GM23338 (cell line): Measurements from ENCODE around the gene FMN1. TPM values are rescaled to one million over a fixed set of nuclear protein-coding genes. Genes with fewer than 3 reads are reported as not detected.

Experiments used
- ATAC-seq: fragments of 200-7000 bp; cut with Tn5 transposase; 3 replicates; pipeline ENCODE4 v1.9.1; 2020
- DNase-seq: peaks from one replicate; pipeline ENCODE4 v3.0.0-alpha.2; 2015; ENCODE audit warnings: low spot score
- H2AFZ ChIP-seq: fragments of 200-600 bp; sonication (generic); 2 replicates; pipeline ENCODE4 v1.8.0; 2016; ENCODE audit warnings: antibody characterized with exemption, mild to moderate bottlenecking, moderate library complexity
- H3F3A ChIP-seq: fragments of 200-600 bp; sonication (generic); replicated peaks from 2 replicates; pipeline ENCODE4 v1.8.0; 2017; ENCODE audit warnings: antibody characterized with exemption, mixed run types, low read depth
- H3K27ac ChIP-seq: fragments of 200-600 bp; sonication (generic); 2 replicates; pipeline ENCODE4 v1.6.1; 2016; ENCODE audit warnings: low read depth
- H3K27me3 ChIP-seq: fragments of 200-600 bp; sonication (generic); 2 replicates; pipeline ENCODE4 v1.8.0; 2016; ENCODE audit warnings: mild to moderate bottlenecking, mixed run types, moderate library complexity; ENCODE audit not compliant: insufficient read depth
- H3K36me3 ChIP-seq: fragments of 200-600 bp; sonication (generic); 2 replicates; pipeline ENCODE4 v1.8.0; 2016; ENCODE audit warnings: mild to moderate bottlenecking; ENCODE audit not compliant: insufficient read depth
- H3K4me1 ChIP-seq: fragments of 200-600 bp; sonication (generic); 2 replicates; pipeline ENCODE4 v1.8.0; 2016; ENCODE audit warnings: mild to moderate bottlenecking, moderate library complexity; ENCODE audit not compliant: insufficient read depth
- H3K4me2 ChIP-seq: fragments of 200-600 bp; sonication (generic); 2 replicates; pipeline ENCODE4 v1.7.1; 2017; ENCODE audit warnings: mixed run types
- H3K4me3 ChIP-seq: fragments of 200-600 bp; sonication (generic); 2 replicates; pipeline ENCODE4 v1.6.1; 2016; ENCODE audit warnings: mixed run types
- H3K79me2 ChIP-seq: fragments of 200-600 bp; sonication (generic); replicated peaks from 2 replicates; pipeline ENCODE4 v1.8.0; 2017; ENCODE audit warnings: mild to moderate bottlenecking; ENCODE audit not compliant: insufficient read depth
- H3K9me2 ChIP-seq: fragments of 200-600 bp; sonication (generic); 2 replicates; pipeline ENCODE4 v1.8.0; 2017; ENCODE audit not compliant: insufficient read depth
- H4K20me1 ChIP-seq: fragments of 200-600 bp; sonication (generic); replicated peaks from 2 replicates; pipeline ENCODE4 v1.8.0; 2017; ENCODE audit warnings: mild to moderate bottlenecking; ENCODE audit not compliant: insufficient read depth
- H3K27ac Mint-ChIP-seq: 2 replicates; pipeline ENCODE4 v1.8.0; 2020; ENCODE audit warnings: inconsistent platforms, mild to moderate bottlenecking, moderate library complexity, mixed read lengths
- H3K27me3 Mint-ChIP-seq: 3 replicates; pipeline ENCODE4 v1.8.0; 2022; ENCODE audit warnings: low read depth, mild to moderate bottlenecking, moderate library complexity, mixed read lengths, inconsistent platforms; ENCODE audit not compliant: insufficient read depth, poor library complexity
- H3K36me3 Mint-ChIP-seq: 3 replicates; pipeline ENCODE4 v1.8.0; 2021; ENCODE audit warnings: low read depth, mild to moderate bottlenecking, inconsistent platforms, moderate library complexity, mixed read lengths
- H3K4me1 Mint-ChIP-seq: 3 replicates; pipeline ENCODE4 v1.8.0; 2020; ENCODE audit warnings: mild to moderate bottlenecking, inconsistent platforms, mixed read lengths
- H3K4me3 Mint-ChIP-seq: 3 replicates; pipeline ENCODE4 v1.8.0; 2021; ENCODE audit warnings: moderate library complexity, mild to moderate bottlenecking, inconsistent platforms, mixed read lengths
- H3K9me3 Mint-ChIP-seq: 3 replicates; pipeline ENCODE4 v1.8.0; 2020; ENCODE audit warnings: moderate library complexity, mild to moderate bottlenecking, inconsistent platforms, mixed read lengths
- CREB1 ChIP-seq: fragments of 250-450 bp; sonication (Bioruptor Pico); IDR thresholded peaks from 2 replicates; pipeline ENCODE4 v1.5.0; 2020; ENCODE audit warnings: low read depth, mild to moderate bottlenecking, moderate library complexity
- EZH2 ChIP-seq: fragments of 200-600 bp; sonication (generic); IDR thresholded peaks from one replicate; pipeline ENCODE4 v1.8.0; 2017; ENCODE audit warnings: antibody characterized with exemption, mild to moderate bottlenecking, low read depth; ENCODE audit not compliant: unreplicated experiment
- EZH2phosphoT487 ChIP-seq: fragments of 200-600 bp; sonication (generic); IDR thresholded peaks from one replicate; pipeline ENCODE4 v1.8.1; 2018; ENCODE audit warnings: antibody characterized with exemption; ENCODE audit not compliant: unreplicated experiment
- JUNB ChIP-seq: IDR thresholded peaks from one replicate; pipeline ENCODE4 v1.6.1; 2016; ENCODE audit warnings: antibody characterized with exemption; ENCODE audit not compliant: unreplicated experiment
- POLR2AphosphoS5 ChIP-seq: IDR thresholded peaks from 2 replicates; pipeline ENCODE4 v1.6.1; 2016; ENCODE audit warnings: antibody characterized with exemption, low read depth
- ZNF114 ChIP-seq: fragments of 250-450 bp; sonication (Bioruptor Pico); IDR thresholded peaks from 2 replicates; pipeline ENCODE4 v1.5.0; 2020; ENCODE audit warnings: mild to moderate bottlenecking, moderate library complexity
- ZNF331 ChIP-seq: fragments of 250-450 bp; sonication (Bioruptor Pico); IDR thresholded peaks from 2 replicates; pipeline ENCODE4 v1.5.0; 2020; ENCODE audit warnings: low read depth, mild to moderate bottlenecking, moderate library complexity
- polyA plus RNA-seq: library from polyadenylated mRNA; unstranded; fragments of >200 nt; fragmentation: Nextera tagmentation; extraction: Ambion mirVana; gene quantifications from 2 replicates; pipeline ENCODE4 v1.2.1, GENCODE V29; 2016
- total RNA-seq: library from RNA; depleted of rRNA; stranded (reverse); fragments of >200 nt; shearing (Covaris generic); gene quantifications from 2 replicates; pipeline ENCODE4 v1.2.3, GENCODE V29; 2014
- TF ChIP-seq, protein P1 (sequence below): fragments of 250-450 bp; sonication (Bioruptor Pico); IDR thresholded peaks from 2 replicates; pipeline ENCODE4 v1.5.0; 2020; ENCODE audit warnings: mild to moderate bottlenecking, moderate library complexity
- TF ChIP-seq, protein P2 (sequence below), 2 experiments: fragments of 200-600 bp in 1 of 2; sonication (generic) in 1 of 2; conservative IDR thresholded peaks; 2 replicates each; pipeline versions ENCODE4 v1.5.1 to v1.6.1; 2016 to 2017; ENCODE audit warnings: antibody characterized with exemption in 2 of 2, low read depth in 2 of 2, mild to moderate bottlenecking in 2 of 2, moderate library complexity in 1 of 2

Gene FMN1
- total and polyA plus RNA-seq, 2 experiments from 2014 or later: 1.2 to 1.6 TPM

DNA sequence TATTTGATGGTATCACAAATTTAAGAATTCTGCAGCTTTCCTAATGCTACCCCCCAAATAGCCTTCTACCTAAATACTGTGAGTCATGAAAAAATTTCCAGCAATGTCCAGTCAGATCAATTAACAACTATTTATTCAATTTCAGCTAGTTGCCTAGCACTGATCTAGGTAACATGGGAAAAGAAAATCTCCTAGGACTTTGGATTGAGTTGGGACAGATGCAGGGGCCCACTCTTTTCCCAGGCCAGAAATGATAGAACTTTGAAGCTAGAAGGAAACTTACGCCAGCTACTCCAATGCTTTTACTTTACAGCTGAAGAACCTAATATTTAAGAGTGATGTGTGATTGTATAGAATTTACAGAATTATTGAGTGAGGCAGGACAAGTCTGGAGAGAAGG is 196.3 kb downstream of the FMN1 start:
- no peaks in the 10 kb centered on the region for H3K4me1 ChIP-seq
- H3K9me3 Mint-ChIP-seq: peaks cover 3% of the 10 kb centered on the region; the same call in 1 of the 3 replicates
- H3K36me3 ChIP-seq: no peaks in the 10 kb centered on the region
- H3K9me2 ChIP-seq: peaks cover 4% of the 10 kb centered on the region; the same call in 1 of the 2 replicates
- ATAC-seq: no peak
- H3K27ac ChIP-seq: no peak overlapping the region
- no peak for DNase-seq
- no peaks in the 10 kb centered on the region for H3K27me3 Mint-ChIP-seq
- H3K4me3 Mint-ChIP-seq: no peak overlapping the region
- TF ChIP-seq EZH2phosphoT487 (no peak), EZH2 (no peak), POLR2AphosphoS5 (no peak), JUNB (no peak), CREB1 (no peak), ZNF114 (CRISPR knock-in tag) (no peak), ZNF331 (CRISPR knock-in tag) (no peak)
- TF ChIP-seq, protein P1, sequence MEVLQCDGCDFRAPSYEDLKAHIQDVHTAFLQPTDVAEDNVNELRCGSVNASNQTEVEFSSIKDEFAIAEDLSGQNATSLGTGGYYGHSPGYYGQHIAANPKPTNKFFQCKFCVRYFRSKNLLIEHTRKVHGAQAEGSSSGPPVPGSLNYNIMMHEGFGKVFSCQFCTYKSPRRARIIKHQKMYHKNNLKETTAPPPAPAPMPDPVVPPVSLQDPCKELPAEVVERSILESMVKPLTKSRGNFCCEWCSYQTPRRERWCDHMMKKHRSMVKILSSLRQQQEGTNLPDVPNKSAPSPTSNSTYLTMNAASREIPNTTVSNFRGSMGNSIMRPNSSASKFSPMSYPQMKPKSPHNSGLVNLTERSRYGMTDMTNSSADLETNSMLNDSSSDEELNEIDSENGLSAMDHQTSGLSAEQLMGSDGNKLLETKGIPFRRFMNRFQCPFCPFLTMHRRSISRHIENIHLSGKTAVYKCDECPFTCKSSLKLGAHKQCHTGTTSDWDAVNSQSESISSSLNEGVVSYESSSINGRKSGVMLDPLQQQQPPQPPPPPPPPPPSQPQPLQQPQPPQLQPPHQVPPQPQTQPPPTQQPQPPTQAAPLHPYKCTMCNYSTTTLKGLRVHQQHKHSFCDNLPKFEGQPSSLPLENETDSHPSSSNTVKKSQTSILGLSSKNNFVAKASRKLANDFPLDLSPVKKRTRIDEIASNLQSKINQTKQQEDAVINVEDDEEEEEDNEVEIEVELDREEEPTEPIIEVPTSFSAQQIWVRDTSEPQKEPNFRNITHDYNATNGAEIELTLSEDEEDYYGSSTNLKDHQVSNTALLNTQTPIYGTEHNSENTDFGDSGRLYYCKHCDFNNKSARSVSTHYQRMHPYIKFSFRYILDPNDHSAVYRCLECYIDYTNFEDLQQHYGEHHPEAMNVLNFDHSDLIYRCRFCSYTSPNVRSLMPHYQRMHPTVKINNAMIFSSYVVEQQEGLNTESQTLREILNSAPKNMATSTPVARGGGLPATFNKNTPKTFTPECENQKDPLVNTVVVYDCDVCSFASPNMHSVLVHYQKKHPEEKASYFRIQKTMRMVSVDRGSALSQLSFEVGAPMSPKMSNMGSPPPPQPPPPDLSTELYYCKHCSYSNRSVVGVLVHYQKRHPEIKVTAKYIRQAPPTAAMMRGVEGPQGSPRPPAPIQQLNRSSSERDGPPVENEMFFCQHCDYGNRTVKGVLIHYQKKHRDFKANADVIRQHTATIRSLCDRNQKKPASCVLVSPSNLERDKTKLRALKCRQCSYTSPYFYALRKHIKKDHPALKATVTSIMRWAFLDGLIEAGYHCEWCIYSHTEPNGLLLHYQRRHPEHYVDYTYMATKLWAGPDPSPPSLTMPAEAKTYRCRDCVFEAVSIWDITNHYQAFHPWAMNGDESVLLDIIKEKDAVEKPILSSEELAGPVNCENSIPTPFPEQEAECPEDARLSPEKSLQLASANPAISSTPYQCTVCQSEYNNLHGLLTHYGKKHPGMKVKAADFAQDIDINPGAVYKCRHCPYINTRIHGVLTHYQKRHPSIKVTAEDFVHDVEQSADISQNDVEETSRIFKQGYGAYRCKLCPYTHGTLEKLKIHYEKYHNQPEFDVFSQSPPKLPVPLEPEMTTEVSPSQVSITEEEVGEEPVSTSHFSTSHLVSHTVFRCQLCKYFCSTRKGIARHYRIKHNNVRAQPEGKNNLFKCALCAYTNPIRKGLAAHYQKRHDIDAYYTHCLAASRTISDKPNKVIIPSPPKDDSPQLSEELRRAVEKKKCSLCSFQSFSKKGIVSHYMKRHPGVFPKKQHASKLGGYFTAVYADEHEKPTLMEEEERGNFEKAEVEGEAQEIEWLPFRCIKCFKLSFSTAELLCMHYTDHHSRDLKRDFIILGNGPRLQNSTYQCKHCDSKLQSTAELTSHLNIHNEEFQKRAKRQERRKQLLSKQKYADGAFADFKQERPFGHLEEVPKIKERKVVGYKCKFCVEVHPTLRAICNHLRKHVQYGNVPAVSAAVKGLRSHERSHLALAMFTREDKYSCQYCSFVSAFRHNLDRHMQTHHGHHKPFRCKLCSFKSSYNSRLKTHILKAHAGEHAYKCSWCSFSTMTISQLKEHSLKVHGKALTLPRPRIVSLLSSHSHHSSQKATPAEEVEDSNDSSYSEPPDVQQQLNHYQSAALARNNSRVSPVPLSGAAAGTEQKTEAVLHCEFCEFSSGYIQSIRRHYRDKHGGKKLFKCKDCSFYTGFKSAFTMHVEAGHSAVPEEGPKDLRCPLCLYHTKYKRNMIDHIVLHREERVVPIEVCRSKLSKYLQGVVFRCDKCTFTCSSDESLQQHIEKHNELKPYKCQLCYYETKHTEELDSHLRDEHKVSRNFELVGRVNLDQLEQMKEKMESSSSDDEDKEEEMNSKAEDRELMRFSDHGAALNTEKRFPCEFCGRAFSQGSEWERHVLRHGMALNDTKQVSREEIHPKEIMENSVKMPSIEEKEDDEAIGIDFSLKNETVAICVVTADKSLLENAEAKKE (CRISPR knock-in tag): no peak
- TF ChIP-seq, protein P2, sequence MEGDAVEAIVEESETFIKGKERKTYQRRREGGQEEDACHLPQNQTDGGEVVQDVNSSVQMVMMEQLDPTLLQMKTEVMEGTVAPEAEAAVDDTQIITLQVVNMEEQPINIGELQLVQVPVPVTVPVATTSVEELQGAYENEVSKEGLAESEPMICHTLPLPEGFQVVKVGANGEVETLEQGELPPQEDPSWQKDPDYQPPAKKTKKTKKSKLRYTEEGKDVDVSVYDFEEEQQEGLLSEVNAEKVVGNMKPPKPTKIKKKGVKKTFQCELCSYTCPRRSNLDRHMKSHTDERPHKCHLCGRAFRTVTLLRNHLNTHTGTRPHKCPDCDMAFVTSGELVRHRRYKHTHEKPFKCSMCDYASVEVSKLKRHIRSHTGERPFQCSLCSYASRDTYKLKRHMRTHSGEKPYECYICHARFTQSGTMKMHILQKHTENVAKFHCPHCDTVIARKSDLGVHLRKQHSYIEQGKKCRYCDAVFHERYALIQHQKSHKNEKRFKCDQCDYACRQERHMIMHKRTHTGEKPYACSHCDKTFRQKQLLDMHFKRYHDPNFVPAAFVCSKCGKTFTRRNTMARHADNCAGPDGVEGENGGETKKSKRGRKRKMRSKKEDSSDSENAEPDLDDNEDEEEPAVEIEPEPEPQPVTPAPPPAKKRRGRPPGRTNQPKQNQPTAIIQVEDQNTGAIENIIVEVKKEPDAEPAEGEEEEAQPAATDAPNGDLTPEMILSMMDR (conservative IDR thresholded peaks at IDR 0.05; ENCODE audit: low read depth in 2 of 2): no peak
- no peak overlapping the region for H3K4me3 ChIP-seq
- no peaks in the 10 kb centered on the region for H3K79me2 ChIP-seq
- no peaks in the 10 kb centered on the region for H3F3A ChIP-seq
- peaks cover 8% of the 10 kb centered on the region for H3K4me1 Mint-ChIP-seq
- no peaks in the 10 kb centered on the region for H3K27me3 ChIP-seq
- H4K20me1 ChIP-seq: no peaks in the 10 kb centered on the region
- H3K36me3 Mint-ChIP-seq: no peaks in the 10 kb centered on the region
- no peak overlapping the region for H3K27ac Mint-ChIP-seq
- H2AFZ ChIP-seq: no peak overlapping the region
- no peak overlapping the region for H3K4me2 ChIP-seq
